Keratinocyte (primary cell): ENCODE results near the gene INSIG1.

Experiments
- CTCF ChIP-seq, 3 experiments: IDR thresholded peaks in 1 of 3; conservative IDR thresholded peaks in 1 of 3; optimal IDR thresholded peaks in 1 of 3; 2 replicates in 2 of 3; 3 replicates in 1 of 3; pipeline versions ENCODE3 to v1.5.1; 2011; ENCODE audit warnings: low read length in 3 of 3, mild to moderate bottlenecking in 3 of 3, moderate library complexity in 2 of 3, control low read depth in 1 of 3, inconsistent platforms in 1 of 3; ENCODE audit not compliant: insufficient read depth in 2 of 3; ENCODE audit errors: extremely low read depth in 1 of 3
- EZH2 ChIP-seq: IDR thresholded peaks from one replicate; pipeline ENCODE4 v1.6.1; 2012; ENCODE audit warnings: inconsistent platforms, mild to moderate bottlenecking, low read length, moderate library complexity

DNA sequence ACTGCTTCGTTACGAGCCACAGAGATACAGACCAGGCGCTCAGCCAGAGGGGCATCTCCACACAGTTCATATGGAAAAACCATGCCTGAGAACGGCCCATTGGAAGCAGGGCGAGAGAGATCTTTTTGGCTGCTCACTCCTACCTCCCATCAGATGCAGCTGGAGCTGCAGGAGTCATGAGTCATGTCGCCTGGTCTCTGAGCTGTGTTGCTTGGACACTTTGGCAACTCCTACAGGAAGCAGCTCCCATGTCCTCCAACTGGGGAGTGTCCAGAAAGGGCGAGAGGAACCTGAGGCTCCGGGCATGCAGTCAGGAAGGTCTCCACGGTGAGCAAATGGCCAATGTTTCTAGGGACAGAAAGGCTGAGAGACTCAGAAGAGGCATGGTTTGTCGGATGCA lies 24.9 kb downstream of the INSIG1 start:
- TF ChIP-seq CTCF (optimal IDR thresholded peaks at IDR 0.05 in 1 of 3, IDR thresholded peaks at IDR 0.05 in 1 of 3, conservative IDR thresholded peaks at IDR 0.05 in 1 of 3; ENCODE audit: extremely low read depth in 1 of 3, insufficient read depth in 2 of 3, low read length in 3 of 3), result no peak
- no peak for TF ChIP-seq EZH2
